NCI-H187 (cell line): ENCODE results near the gene TRPC1.

ENCODE experiments used
- DNase-seq, 2 experiments: peaks; one replicate each; lab custom pipeline; 2025; lab: John Stamatoyannopoulos, UW

Gene TRPC1

GRCh38 chr3:142754494-142754893, 30.7 kb downstream of the TRPC1 start:
- DNase-seq: no peak

- DNase-seq: no peak
Measured at GRCh38 chr3:142768338-142768737, 44.5 kb downstream of the TRPC1 start.

GRCh38 chr3:142777927-142778326, 54.1 kb downstream of the TRPC1 start:
- DNase-seq: no peak

GRCh38 chr3:142778541-142778940, 54.7 kb downstream of the TRPC1 start:
- DNase-seq: no peak

GRCh38 chr3:142779591-142779990, 55.8 kb downstream of the TRPC1 start:
- DNase-seq: no peak

- no peak for DNase-seq
Measured at GRCh38 chr3:142782616-142783015, 58.8 kb downstream of the TRPC1 start.

GRCh38 chr3:142784228-142784627, 60.4 kb downstream of the TRPC1 start:
- DNase-seq: no peak

GRCh38 chr3:142785996-142786395, 62.2 kb downstream of the TRPC1 start:
- DNase-seq: no peak

GRCh38 chr3:142787719-142788118, 63.9 kb downstream of the TRPC1 start:
- DNase-seq: no peak

GRCh38 chr3:142794508-142794907, 70.7 kb downstream of the TRPC1 start:
- no peak for DNase-seq

- no peak for DNase-seq
Measured at GRCh38 chr3:142795332-142795731, 71.5 kb downstream of the TRPC1 start.

GRCh38 chr3:142796823-142797222, 73.0 kb downstream of the TRPC1 start:
- DNase-seq: no peak

GRCh38 chr3:142801746-142802145, 77.9 kb downstream of the TRPC1 start:
- no peak for DNase-seq

GRCh38 chr3:142802891-142803290, 79.1 kb downstream of the TRPC1 start:
- DNase-seq: no peak

GRCh38 chr3:142808103-142808917, 84.5 kb downstream of the TRPC1 start:
- DNase-seq: no peak

- no peak for DNase-seq
Measured at GRCh38 chr3:142809259-142809658, 85.4 kb downstream of the TRPC1 start.

- DNase-seq: no peak
Measured at GRCh38 chr3:142815803-142816202, 92.0 kb downstream of the TRPC1 start.

GRCh38 chr3:142817356-142817755, 93.5 kb downstream of the TRPC1 start:
- DNase-seq: no peak

- no peak for DNase-seq
Measured at GRCh38 chr3:142817897-142818296, 94.1 kb downstream of the TRPC1 start.

- no peak for DNase-seq
Measured at GRCh38 chr3:142818651-142819050, 94.8 kb downstream of the TRPC1 start.

- no peak for DNase-seq
Measured at GRCh38 chr3:142819179-142819578, 95.3 kb downstream of the TRPC1 start.

GRCh38 chr3:142828703-142829305, 105.0 kb downstream of the TRPC1 start:
- DNase-seq: peak; percentile 23 to 64

- DNase-seq: no peak
Measured at GRCh38 chr3:142837526-142837925, 113.7 kb downstream of the TRPC1 start.

- DNase-seq: no peak
Measured at GRCh38 chr3:142839831-142840230, 116.0 kb downstream of the TRPC1 start.
